Suprapubic skin (tissue), 4 donors: ENCODE results near the gene TOR1A. TPM values are rescaled to one million over a fixed set of nuclear protein-coding genes. Genes with fewer than 3 reads are reported as not detected.
"Not testable (repeated sequence)": the region's sequence is repeated elsewhere in the genome, so short reads cannot be mapped to it uniquely, and the experiment has no call there.

ENCODE experiments used
- DNase-seq, 2 donors: peaks; one replicate each; pipeline ENCODE4 v3.0.0-alpha.2; 2019; ENCODE audit warnings: low spot score in 2 of 2
- H3K27ac ChIP-seq: fragments of 200-600 bp; sonication (generic); one replicate; pipeline ENCODE4 v1.5.1; 2019
- H3K27me3 ChIP-seq: fragments of 200-600 bp; sonication (generic); one replicate; pipeline ENCODE4 v1.5.1; 2019
- H3K36me3 ChIP-seq: fragments of 200-600 bp; sonication (generic); one replicate; pipeline ENCODE4 v1.5.1; 2019
- H3K4me1 ChIP-seq: fragments of 200-600 bp; sonication (generic); one replicate; pipeline ENCODE4 v1.5.1; 2019
- H3K4me3 ChIP-seq: fragments of 200-600 bp; sonication (generic); one replicate; pipeline ENCODE4 v1.5.1; 2019; ENCODE audit warnings: mild to moderate bottlenecking
- H3K9me3 ChIP-seq: fragments of 200-600 bp; sonication (generic); one replicate; pipeline ENCODE4 v1.5.1; 2019
- EP300 ChIP-seq: sonication (generic); formaldehyde crosslinking; IDR thresholded peaks from one replicate; pipeline ENCODE4 v1.6.1; 2017; ENCODE audit warnings: antibody characterized with exemption
- POLR2A ChIP-seq, 2 donors: fragments of 450-650 bp; IDR thresholded peaks; one replicate each; pipeline ENCODE4 v1.6.1; 2017; ENCODE audit warnings: antibody characterized with exemption in 2 of 2, mild to moderate bottlenecking in 2 of 2, moderate library complexity in 2 of 2
- POLR2AphosphoS5 ChIP-seq, 3 donors: sonication (generic); formaldehyde crosslinking; IDR thresholded peaks; one replicate each; pipeline ENCODE4 v1.6.1; 2017; ENCODE audit warnings: antibody characterized with exemption in 3 of 3
- WGBS: methylation state at CpG from one replicate; pipeline ENCODE4 v1.1.5; 2018; 5-methylcytosine and 5-hydroxymethylcytosine counted together
- total RNA-seq, 4 donors: library from RNA; depleted of rRNA; stranded (reverse); fragments of >200 nt; gene quantifications; one replicate each; pipeline ENCODE4 v1.1.0, GENCODE V29; 2016
- TF ChIP-seq, protein P1 (sequence below), 2 donors: fragments of 200-600 bp in 1 of 2; fragments of 450-650 bp in 1 of 2; sonication (generic) in 1 of 2; IDR thresholded peaks; one replicate each; pipeline ENCODE4 v1.5.1; 2016 to 2019; ENCODE audit warnings: antibody characterized with exemption in 2 of 2, mild to moderate bottlenecking in 1 of 2, moderate library complexity in 1 of 2

The TOR1A gene
- total RNA-seq, 4 donors from 2014 or later = 31.7 to 44.7 (median 36.3) TPM

DNA sequence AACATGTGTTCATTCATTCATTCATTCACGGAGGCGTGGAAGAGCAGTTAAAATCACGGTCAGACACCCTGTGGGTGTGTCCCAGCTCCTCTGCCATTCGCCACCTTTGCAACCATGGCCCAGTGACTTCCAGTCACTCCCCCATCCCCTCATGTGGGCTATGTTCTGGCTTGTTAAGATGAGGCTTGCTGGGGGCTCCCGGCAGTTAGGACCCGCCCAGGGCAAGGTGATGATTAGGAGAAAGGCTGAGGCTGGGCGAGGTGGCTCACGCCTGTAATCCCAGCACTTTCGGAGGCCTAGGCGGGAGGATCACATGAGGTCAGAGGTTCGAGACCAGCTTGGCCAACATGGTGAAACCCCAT, 46.2 kb downstream of the TOR1A start:
- Histone ChIP-seq H3K36me3 (no peaks in the 10 kb centered on the region), H3K27ac (peak overlapping the region; percentile 79), H3K4me3 (no peak overlapping the region), H3K9me3 (no peaks in the 10 kb centered on the region), H3K27me3 (no peaks in the 10 kb centered on the region), H3K4me1 (peaks cover 26% of the 10 kb centered on the region)
- WGBS = 57% methylated on average over 11 of the region's 11 CpGs
- TF ChIP-seq POLR2A (IDR thresholded peaks at IDR 0.05) (no peak), POLR2AphosphoS5 (IDR thresholded peaks at IDR 0.05) (no peak), EP300 (no peak)
- TF ChIP-seq, protein P1, sequence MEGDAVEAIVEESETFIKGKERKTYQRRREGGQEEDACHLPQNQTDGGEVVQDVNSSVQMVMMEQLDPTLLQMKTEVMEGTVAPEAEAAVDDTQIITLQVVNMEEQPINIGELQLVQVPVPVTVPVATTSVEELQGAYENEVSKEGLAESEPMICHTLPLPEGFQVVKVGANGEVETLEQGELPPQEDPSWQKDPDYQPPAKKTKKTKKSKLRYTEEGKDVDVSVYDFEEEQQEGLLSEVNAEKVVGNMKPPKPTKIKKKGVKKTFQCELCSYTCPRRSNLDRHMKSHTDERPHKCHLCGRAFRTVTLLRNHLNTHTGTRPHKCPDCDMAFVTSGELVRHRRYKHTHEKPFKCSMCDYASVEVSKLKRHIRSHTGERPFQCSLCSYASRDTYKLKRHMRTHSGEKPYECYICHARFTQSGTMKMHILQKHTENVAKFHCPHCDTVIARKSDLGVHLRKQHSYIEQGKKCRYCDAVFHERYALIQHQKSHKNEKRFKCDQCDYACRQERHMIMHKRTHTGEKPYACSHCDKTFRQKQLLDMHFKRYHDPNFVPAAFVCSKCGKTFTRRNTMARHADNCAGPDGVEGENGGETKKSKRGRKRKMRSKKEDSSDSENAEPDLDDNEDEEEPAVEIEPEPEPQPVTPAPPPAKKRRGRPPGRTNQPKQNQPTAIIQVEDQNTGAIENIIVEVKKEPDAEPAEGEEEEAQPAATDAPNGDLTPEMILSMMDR (IDR thresholded peaks at IDR 0.05) = no peak
- DNase-seq = no peak

DNA sequence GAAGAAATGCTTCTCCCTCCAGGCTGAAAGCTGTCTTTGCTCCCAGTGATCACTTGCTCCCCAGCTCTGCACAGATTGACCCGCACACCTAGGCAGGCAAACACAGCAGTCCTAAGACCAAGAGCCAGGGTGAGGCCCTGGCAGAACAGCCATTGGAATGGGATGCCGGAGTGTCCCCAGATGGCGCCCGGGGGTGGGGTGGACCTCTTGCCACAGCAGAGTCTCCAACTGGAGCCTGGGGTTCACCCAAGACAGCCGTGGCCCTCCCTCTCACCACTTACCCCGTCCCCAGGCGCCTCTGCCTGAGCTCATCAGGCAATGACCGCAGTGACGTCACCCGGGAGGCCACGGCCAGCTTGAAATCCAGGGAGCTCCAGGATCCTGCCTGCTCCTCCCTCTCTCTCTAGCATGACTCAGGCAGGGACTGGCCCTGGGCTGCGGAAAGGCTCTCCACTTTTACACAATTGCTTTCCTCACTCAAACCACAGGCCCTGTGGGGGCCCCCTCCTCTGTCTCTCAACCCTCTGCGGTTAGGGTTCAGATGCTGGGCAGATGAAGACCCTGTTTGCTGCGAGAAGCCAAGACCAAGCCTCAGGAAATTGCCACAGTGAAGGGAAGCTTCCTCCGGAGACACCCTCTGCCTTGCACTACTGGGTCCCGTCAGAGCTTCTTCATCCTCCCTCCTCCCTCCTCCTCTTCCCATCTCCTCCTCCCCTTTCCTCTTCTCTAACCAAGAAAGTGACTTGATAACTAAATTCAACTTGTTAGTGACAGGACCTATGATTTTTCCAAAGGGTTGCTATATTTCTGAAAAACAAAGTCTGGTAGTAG, 46.8 kb downstream of the TOR1A start:
- Histone ChIP-seq H3K27me3 (no peaks in the 10 kb centered on the region), H3K9me3 (no peaks in the 10 kb centered on the region), H3K36me3 (no peaks in the 10 kb centered on the region), H3K27ac (peak overlapping the region; percentile 79), H3K4me1 (peaks cover 26% of the 10 kb centered on the region), H3K4me3 (peak overlapping the region; percentile 25)
- TF ChIP-seq EP300 = no peak
- TF ChIP-seq POLR2AphosphoS5 (IDR thresholded peaks at IDR 0.05) = peak in 1 of 3 donors; percentile 67
- 17% methylated on average over 16 of the region's 16 CpGs for WGBS
- DNase-seq = peak; percentile 98 to 99

DNA sequence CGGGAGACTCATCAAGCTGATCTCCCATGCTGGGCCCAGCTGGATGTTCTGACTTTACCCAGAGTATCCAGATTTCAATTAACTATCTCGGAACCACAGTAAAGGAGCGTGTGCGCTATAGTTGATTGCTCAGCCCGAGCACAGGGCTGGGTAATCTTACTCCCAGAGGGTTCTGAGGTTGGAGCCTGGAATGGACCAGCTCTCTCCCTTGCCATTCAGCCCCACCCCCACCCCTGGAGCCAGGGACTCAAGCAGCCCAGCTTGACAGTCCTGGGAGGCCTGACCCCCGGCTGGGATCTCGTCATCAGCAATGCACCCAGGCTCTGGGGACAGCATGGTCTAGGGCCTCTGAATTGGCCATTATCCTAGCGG, 47.4 kb downstream of the TOR1A start:
- H3K27me3 ChIP-seq = no peaks in the 10 kb centered on the region
- peaks cover 26% of the 10 kb centered on the region for H3K4me1 ChIP-seq
- peak overlapping the region; percentile 25 for H3K4me3 ChIP-seq
- 60% methylated on average over 8 of the region's 8 CpGs for WGBS
- no peak for DNase-seq
- TF ChIP-seq POLR2A (IDR thresholded peaks at IDR 0.05) = no peak
- TF ChIP-seq POLR2AphosphoS5 (IDR thresholded peaks at IDR 0.05) = no peak
- TF ChIP-seq, protein P1 (IDR thresholded peaks at IDR 0.05) = no peak
- no peak for TF ChIP-seq EP300
- peak overlapping the region; percentile 79 for H3K27ac ChIP-seq
- no peaks in the 10 kb centered on the region for H3K36me3 ChIP-seq
- no peaks in the 10 kb centered on the region for H3K9me3 ChIP-seq

DNA sequence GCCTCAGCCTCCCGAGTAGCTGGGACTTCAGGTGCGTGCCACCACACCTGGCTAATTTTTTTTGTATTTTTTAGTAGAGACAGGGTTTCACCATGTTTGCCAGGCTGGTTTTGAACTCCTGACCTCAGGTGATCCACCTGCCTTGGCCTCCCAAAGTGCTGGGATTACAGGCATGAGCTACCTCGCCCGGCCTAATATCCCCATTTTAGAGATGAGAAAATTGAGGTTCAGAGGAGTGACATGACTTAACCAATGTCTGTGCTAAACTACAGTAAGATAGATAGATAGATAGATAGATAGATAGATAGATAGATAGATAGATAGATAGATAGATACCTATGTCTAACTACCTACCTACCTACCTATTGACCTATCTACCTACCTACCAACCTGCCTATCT, 47.8 kb downstream of the TOR1A start:
- Histone ChIP-seq H3K4me1 (peaks cover 26% of the 10 kb centered on the region), H3K27ac (peak overlapping the region; percentile 79)
- not testable (repeated sequence) for H3K36me3 ChIP-seq, H3K27me3 ChIP-seq, H3K4me3 ChIP-seq, DNase-seq, H3K9me3 ChIP-seq
- WGBS = 91% methylated on average over 4 of the region's 4 CpGs

DNA sequence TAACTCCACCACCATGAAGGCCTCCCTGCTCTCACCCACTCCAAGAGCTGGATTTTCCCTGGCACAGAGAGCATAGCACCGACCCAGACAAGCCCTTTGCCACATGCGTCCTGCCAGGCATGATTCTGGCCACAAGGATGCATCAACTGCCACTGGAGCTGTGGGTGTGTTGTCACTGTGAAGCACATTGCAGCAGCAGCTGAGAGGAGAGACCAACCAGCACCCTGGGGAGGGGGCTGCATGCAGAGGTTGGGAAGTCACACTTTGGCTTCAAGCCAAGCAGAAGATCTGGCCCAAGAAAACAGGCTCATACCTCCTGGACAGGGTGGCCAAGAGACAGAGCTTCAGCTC, 48.5 kb downstream of the TOR1A start:
- Histone ChIP-seq H3K27ac (no peak overlapping the region), H3K36me3 (no peaks in the 10 kb centered on the region), H3K27me3 (no peaks in the 10 kb centered on the region), H3K4me3 (no peak overlapping the region), H3K9me3 (no peaks in the 10 kb centered on the region), H3K4me1 (peaks cover 26% of the 10 kb centered on the region)
- TF ChIP-seq, protein P1 (IDR thresholded peaks at IDR 0.05) = no peak
- TF ChIP-seq EP300 (no peak), POLR2A (IDR thresholded peaks at IDR 0.05) (no peak), POLR2AphosphoS5 (IDR thresholded peaks at IDR 0.05) (no peak)
- DNase-seq = no peak
- WGBS = 39% methylated on average over 2 of the region's 2 CpGs

DNA sequence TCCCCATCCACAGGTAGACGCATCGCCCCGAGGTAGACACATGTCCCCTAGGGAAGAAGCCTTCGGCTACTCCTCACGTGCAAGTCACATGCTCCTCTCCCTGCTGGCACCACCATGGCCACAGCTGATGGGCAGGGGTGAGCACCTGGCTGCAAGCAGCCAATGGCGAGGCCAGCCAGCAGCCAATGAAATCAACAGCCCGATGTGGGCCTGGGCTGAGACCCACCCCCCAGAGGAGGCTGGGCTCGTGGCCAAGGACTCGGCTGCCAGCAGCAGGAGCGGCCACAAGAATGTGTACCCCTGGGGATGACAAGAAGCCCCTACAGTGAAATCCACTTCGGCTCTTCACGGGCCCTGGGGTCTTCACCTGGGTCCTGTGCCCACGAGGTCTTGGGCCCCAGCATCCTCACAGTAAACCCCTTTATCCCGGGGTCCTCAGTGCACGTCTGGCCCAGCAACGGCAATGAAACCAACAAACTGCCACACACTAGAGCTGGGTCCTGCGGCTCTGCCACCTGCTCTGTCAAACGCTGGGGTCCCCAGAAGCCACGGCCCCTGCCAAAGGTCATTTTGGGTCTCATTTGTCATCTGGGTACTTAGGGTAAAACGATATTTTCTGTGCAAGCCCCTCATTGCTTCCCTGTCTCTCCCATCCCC, 49.0 kb downstream of the TOR1A start:
- WGBS = 78% methylated on average over 8 of the region's 20 CpGs
- no peak for DNase-seq
- no peaks in the 10 kb centered on the region for H3K36me3 ChIP-seq
- H3K4me3 ChIP-seq = no peak overlapping the region
- no peak overlapping the region for H3K27ac ChIP-seq
- no peaks in the 10 kb centered on the region for H3K27me3 ChIP-seq
- no peaks in the 10 kb centered on the region for H3K9me3 ChIP-seq
- TF ChIP-seq POLR2AphosphoS5 (IDR thresholded peaks at IDR 0.05) (no peak), POLR2A (IDR thresholded peaks at IDR 0.05) (no peak), EP300 (no peak)
- TF ChIP-seq, protein P1 (IDR thresholded peaks at IDR 0.05) = no peak
- H3K4me1 ChIP-seq = peaks cover 26% of the 10 kb centered on the region
